ENCODE measurements around the gene CSNK1D. TPM values are rescaled to one million over a fixed set of nuclear protein-coding genes. Genes with fewer than 3 reads are reported as not detected.

The CSNK1D gene
- total and polyA plus RNA-seq, 10 of the 15 experiments (the other 5 are each of a cell fraction or from before 2014, with no cell fraction given) = 5.7 to 105 (median 58.1) TPM

GRCh38 chr17:82320956-82321927, 47.7 kb upstream of the CSNK1D start (continued):
- TF ChIP-seq STAT1 (conservative IDR thresholded peaks at IDR 0.05) = no peak

- TF ChIP-seq BRCA1 (IDR thresholded peaks at IDR 0.05; ENCODE audit: low read depth, low read length) (no peak), ZBTB33 (IDR thresholded peaks at IDR 0.05) (no peak), JUND (IDR thresholded peaks at IDR 0.05; ENCODE audit: low read depth, low read length) (no peak), CHD2 (IDR thresholded peaks at IDR 0.05; ENCODE audit: borderline replicate concordance, low read depth, low read length) (no peak), STAT1 (conservative IDR thresholded peaks at IDR 0.05) (no peak), NFYA (IDR thresholded peaks at IDR 0.05; ENCODE audit: borderline replicate concordance, low read depth, low read length) (no peak), SREBF1 (IDR thresholded peaks at IDR 0.05; ENCODE audit: low read length) (no peak), E2F8 (IDR thresholded peaks at IDR 0.05; ENCODE audit: low read depth, partially characterized antibody) (no peak), LARP7 (IDR thresholded peaks at IDR 0.05) (no peak), MAX (IDR thresholded peaks at IDR 0.05; ENCODE audit: low read depth, low read length) (no peak), MYB (IDR thresholded peaks at IDR 0.05; ENCODE audit: borderline replicate concordance, low read depth, low read length) (no peak), STAT3 (IDR thresholded peaks at IDR 0.05; ENCODE audit: low read depth, low read length) (no peak), BACH1 (IDR thresholded peaks at IDR 0.05; ENCODE audit: borderline replicate concordance) (no peak)
- 70% methylated on average over 18 of the region's 26 CpGs for WGBS (ENCODE audit: insufficient coverage, insufficient replicate concordance, low lambda C conversion rate, missing lambda C conversion rate)
- H3K4me1 ChIP-seq (ENCODE audit: control insufficient read depth, insufficient read depth, low read length) = no peaks in the 10 kb centered on the region; the same call in 1 of the 2 replicates
- no peaks in the 10 kb centered on the region; the same call in 1 of the 3 replicates for H3K9me3 ChIP-seq (replicated peaks; ENCODE audit: control insufficient read depth, insufficient read depth, low read length)
- no peak overlapping the region for H3K27ac ChIP-seq (ENCODE audit: control insufficient read depth, insufficient read depth)
- no peaks in the 10 kb centered on the region; a peak in 2 of 4 replicates for H3K27me3 ChIP-seq (replicated peaks in 1 of 2; ENCODE audit: control insufficient read depth in 2 of 2, insufficient read depth in 2 of 2, low read length in 1 of 2)
- no peaks in the 10 kb centered on the region for H3K36me3 ChIP-seq (ENCODE audit: control insufficient read depth in 2 of 2, insufficient read depth in 2 of 2, low read length in 1 of 2)
- no peaks in the 10 kb centered on the region for H4K20me1 ChIP-seq (ENCODE audit: control insufficient read depth, insufficient read depth)
- ChIA-PET POLR2A (interaction anchor here (1.0 kb wide), 3 partner anchors 19 to 111 kb away, joined by 3 to 5 read pairs (median 4); no protein-coding TSS in a partner anchor), CTCF (interaction anchor here (0.6 to 6.2 kb wide), 12 partner anchors 10 to 114 kb away, joined by 3 to 94 read pairs (median 4); no protein-coding TSS in a partner anchor), RAD21 (ENCODE audit: unreplicated experiment) (interaction anchor here (0.6 to 6.5 kb wide), 7 partner anchors 19 to 827 kb away, joined by 3 to 77 read pairs (median 7); no protein-coding TSS in a partner anchor), SMC1A (ENCODE audit: uncharacterized antibody, unreplicated experiment) (interaction anchor here (0.7 to 4.1 kb wide), 8 partner anchors 11 to 290 kb away, joined by 3 to 42 read pairs (median 5); no protein-coding TSS in a partner anchor)
- H2AFZ ChIP-seq (ENCODE audit: control insufficient read depth, low read depth, low read length) = no peak overlapping the region
- no TSS peak for BruUV-seq (replicated peaks)
- no peak overlapping the region for H3K4me3 ChIP-seq
- H3K4me2 ChIP-seq (ENCODE audit: control insufficient read depth, insufficient read depth) = no peak overlapping the region
- no peaks in the 10 kb centered on the region for H3K79me2 ChIP-seq (ENCODE audit: control insufficient read depth, insufficient read depth, low read length)
- DNase-seq (ENCODE audit: low read depth, low spot score) = no peak
- no peak overlapping the region for H3K9ac ChIP-seq (ENCODE audit: control insufficient read depth, insufficient read depth, low read length)
- FAIRE-seq = no peak
- in situ Hi-C loops (cut with MboI) = no loop called here
- intact Hi-C loops (cut with micrococcal nuclease; ENCODE audit: unreplicated experiment) = no loop called here
- no peak for ATAC-seq
Observed at GRCh38 chr17:82320140-82320840, 46.8 kb upstream of the CSNK1D start.

All from GM12878 (cell line).